Testis (tissue), 3 donors: Measurements from ENCODE around the gene RCAN3. TPM values are rescaled to one million over a fixed set of nuclear protein-coding genes. Genes with fewer than 3 reads are reported as not detected.

Experiments
- DNase-seq: peaks from one replicate; pipeline ENCODE4 v3.0.0-alpha.2; 2019
- H3K27ac ChIP-seq, 2 donors: fragments of 200-600 bp; sonication (generic); one replicate each; pipeline ENCODE4 v1.5.1; 2019
- H3K27me3 ChIP-seq: fragments of 200-600 bp; sonication (generic); one replicate; pipeline ENCODE4 v1.5.1; 2019
- H3K36me3 ChIP-seq: fragments of 200-600 bp; sonication (generic); one replicate; pipeline ENCODE4 v1.5.1; 2017; ENCODE audit warnings: low read depth; ENCODE audit errors: missing control alignments
- H3K4me1 ChIP-seq: fragments of 200-600 bp; sonication (generic); one replicate; pipeline ENCODE4 v1.5.1; 2019
- H3K4me3 ChIP-seq, 2 donors: fragments of 200-600 bp; sonication (generic); one replicate each; pipeline ENCODE4 v1.5.1; 2017 to 2019
- H3K9me3 ChIP-seq: fragments of 200-600 bp; sonication (generic); one replicate; pipeline ENCODE4 v1.5.1; 2017
- CTCF ChIP-seq, 3 experiments: fragments of 450-650 bp in 2 of 3; fragments of 200-600 bp in 1 of 3; sonication (generic) in 1 of 3; IDR thresholded peaks; one replicate each; pipeline ENCODE4 v1.5.1; 2016 to 2019; ENCODE audit warnings: antibody characterized with exemption in 3 of 3, mild to moderate bottlenecking in 2 of 3, moderate library complexity in 1 of 3
- POLR2A ChIP-seq: fragments of 450-650 bp; IDR thresholded peaks from one replicate; pipeline ENCODE4 v1.6.1; 2017; ENCODE audit warnings: antibody characterized with exemption, mild to moderate bottlenecking, moderate library complexity
- WGBS, 2 donors: methylation state at CpG; one replicate each; pipeline ENCODE4 v1.1.5; 2018; 5-methylcytosine and 5-hydroxymethylcytosine counted together
- intact Hi-C: fragments of 100-400 bp; cut with DNase I; formaldehyde crosslinking; loops from one replicate; pipeline ENCODE4 v1.15.1; 2023; ENCODE audit warnings: low total_unique reads
- polyA plus RNA-seq: library from polyadenylated mRNA; stranded (reverse); fragments of 350-450 nt; fragmentation: Illumina TruSeq; extraction: RNeasy Lipid Tissue Mini Kit (QIAGEN cat#74804); gene quantifications from one replicate; pipeline ENCODE4 v1.2.3, GENCODE V29; 2014; ENCODE audit warnings: low read depth, low replicate concordance; ENCODE audit not compliant: insufficient read depth
- total RNA-seq, 2 donors: library from RNA; depleted of rRNA; stranded (reverse); fragments of >200 nt; gene quantifications; one replicate each; pipeline ENCODE4 v1.2.3, GENCODE V29; 2016

The RCAN3 gene
- total and polyA plus RNA-seq, 3 donors from 2014 or later, result 4.2 to 8.0 (median 7.9) TPM

- no peaks in the 10 kb centered on the region for H3K36me3 ChIP-seq
- H3K4me1 ChIP-seq, result no peaks in the 10 kb centered on the region
- intact Hi-C loops, result no loop called here
- WGBS, 2 donors, result 80 to 83% methylated on average over 7 of the region's 7 CpGs
- no peaks in the 10 kb centered on the region for H3K27me3 ChIP-seq
- no peak for TF ChIP-seq CTCF (IDR thresholded peaks at IDR 0.05)
- TF ChIP-seq POLR2A, result no peak
- H3K4me3 ChIP-seq, result no peak overlapping the region
- no peak for DNase-seq
- no peak overlapping the region for H3K27ac ChIP-seq
- no peaks in the 10 kb centered on the region for H3K9me3 ChIP-seq
Observed at GRCh38 chr1:24558455-24558854, 55.8 kb downstream of the RCAN3 start.

GRCh38 chr1:24558902-24559791, 56.5 kb downstream of the RCAN3 start:
- Histone ChIP-seq H3K36me3 (no peaks in the 10 kb centered on the region), H3K27ac (no peak overlapping the region), H3K27me3 (no peaks in the 10 kb centered on the region), H3K9me3 (no peaks in the 10 kb centered on the region), H3K4me3 (no peak overlapping the region), H3K4me1 (no peaks in the 10 kb centered on the region)
- intact Hi-C loops, result no loop called here
- TF ChIP-seq POLR2A, result no peak
- WGBS, 2 donors, result 52 to 54% methylated on average over 9 to 12 of the region's 12 CpGs
- no peak for DNase-seq

DNA sequence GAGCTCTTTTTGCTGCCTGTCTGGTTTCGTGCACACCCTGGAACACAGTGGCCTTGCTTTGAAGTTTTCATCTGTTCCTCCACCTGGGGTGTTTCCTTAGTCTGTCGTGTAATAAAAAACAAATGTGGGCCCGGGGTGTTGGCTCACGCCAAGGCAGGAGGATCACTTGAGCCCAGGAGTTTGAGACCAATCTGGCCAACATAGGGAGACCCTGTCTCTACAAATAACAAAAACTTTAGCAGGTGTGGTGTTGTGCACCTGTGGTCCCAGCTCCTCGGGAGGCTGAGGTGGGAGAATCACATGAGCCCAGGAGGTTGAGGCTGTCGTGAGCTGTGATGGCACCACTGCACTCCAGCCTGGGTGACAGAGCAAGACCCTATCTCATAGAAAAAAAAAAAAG, 57.7 kb downstream of the RCAN3 start:
- intact Hi-C loops, result no loop called here
- Histone ChIP-seq H3K27ac (no peak overlapping the region), H3K27me3 (no peaks in the 10 kb centered on the region), H3K4me1 (no peaks in the 10 kb centered on the region), H3K4me3 (no peak overlapping the region), H3K9me3 (no peaks in the 10 kb centered on the region), H3K36me3 (no peaks in the 10 kb centered on the region)
- no peak for TF ChIP-seq POLR2A
- no peak for TF ChIP-seq CTCF (IDR thresholded peaks at IDR 0.05)
- WGBS, 2 donors, result 87 to 91% methylated on average over 6 of the region's 6 CpGs
- DNase-seq, result no peak

GRCh38 chr1:24562625-24563024, 60.0 kb downstream of the RCAN3 start:
- no peaks in the 10 kb centered on the region for H3K27me3 ChIP-seq
- no peak overlapping the region for H3K4me3 ChIP-seq
- no peaks in the 10 kb centered on the region for H3K9me3 ChIP-seq
- TF ChIP-seq POLR2A (no peak), CTCF (IDR thresholded peaks at IDR 0.05) (no peak)
- H3K27ac ChIP-seq, result no peak overlapping the region
- H3K36me3 ChIP-seq, result no peaks in the 10 kb centered on the region
- intact Hi-C loops, result no loop called here
- DNase-seq, result no peak
- H3K4me1 ChIP-seq, result no peaks in the 10 kb centered on the region

GRCh38 chr1:24564695-24565094, 62.1 kb downstream of the RCAN3 start:
- H3K36me3 ChIP-seq, result no peaks in the 10 kb centered on the region
- H3K4me1 ChIP-seq, result peaks cover 8% of the 10 kb centered on the region
- no peak overlapping the region for H3K27ac ChIP-seq
- intact Hi-C loops, result no loop called here
- no peak for DNase-seq
- H3K9me3 ChIP-seq, result no peaks in the 10 kb centered on the region
- no peaks in the 10 kb centered on the region for H3K27me3 ChIP-seq
- no peak overlapping the region for H3K4me3 ChIP-seq
- WGBS, 2 donors, result 59 to 81% methylated on average over 2 of the region's 2 CpGs
- TF ChIP-seq POLR2A (no peak), CTCF (IDR thresholded peaks at IDR 0.05) (no peak)
